Measurements from ENCODE around the gene PODXL.

DNA sequence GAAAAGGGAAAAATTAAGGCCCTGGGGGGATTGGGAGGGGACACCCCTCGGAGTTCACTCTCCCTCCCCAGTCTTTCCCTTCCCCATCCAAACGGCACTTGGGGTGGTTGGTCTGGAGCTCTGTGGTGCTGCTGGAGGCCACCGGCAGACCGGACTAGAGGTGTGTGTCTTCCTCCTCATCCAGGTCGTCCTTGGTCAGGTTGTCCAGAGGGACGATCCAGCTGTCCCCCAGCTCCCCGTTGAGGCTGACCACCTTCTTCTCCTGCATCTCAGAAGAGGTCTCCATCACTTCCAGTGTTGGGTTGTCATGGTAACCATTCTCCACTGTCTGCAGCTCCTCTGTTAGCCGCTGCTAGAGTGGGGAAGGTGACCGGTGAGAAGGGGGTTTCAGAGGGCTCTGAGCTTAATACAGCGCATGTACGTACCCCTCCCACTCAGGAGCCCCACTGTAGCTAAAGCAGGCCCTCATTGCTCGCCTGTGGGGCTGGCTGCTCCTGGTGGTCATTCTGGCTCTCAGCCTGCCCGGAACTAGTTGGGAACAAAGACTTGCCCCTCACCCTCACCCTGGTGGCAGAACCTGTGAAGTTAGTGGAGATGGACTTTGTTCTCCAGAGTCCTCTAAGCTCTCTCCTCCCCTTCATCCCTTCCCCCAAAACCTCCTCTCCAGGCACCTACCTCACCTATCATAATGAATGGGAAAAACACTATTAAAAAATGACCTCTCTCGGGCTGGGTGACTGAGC lies 52.1 kb downstream of the PODXL start:
- no peak for TF ChIP-seq CTCF (IDR thresholded peaks at IDR 0.05)
- TF ChIP-seq POLR2A (IDR thresholded peaks at IDR 0.05): no peak

Data from testis (tissue), 2 donors.